ENCODE measurements around the gene USF2. TPM values are rescaled to one million over a fixed set of nuclear protein-coding genes. Genes with fewer than 3 reads are reported as not detected.

Gene USF2
- total and polyA plus RNA-seq, 10 of the 15 experiments (the other 5 are each of a cell fraction or from before 2014, with no cell fraction given), result 0.56 to 157 (median 65.5) TPM

GRCh38 chr19:35290381-35291127 is 21.8 kb downstream of the USF2 start (continued):
- no peak for TF ChIP-seq NR2C1 (IDR thresholded peaks at IDR 0.05)
- no peak for TF ChIP-seq ATF3 (IDR thresholded peaks at IDR 0.05; ENCODE audit: borderline replicate concordance, extremely low read depth, low read depth, low read length)
- TF ChIP-seq, protein P1, sequence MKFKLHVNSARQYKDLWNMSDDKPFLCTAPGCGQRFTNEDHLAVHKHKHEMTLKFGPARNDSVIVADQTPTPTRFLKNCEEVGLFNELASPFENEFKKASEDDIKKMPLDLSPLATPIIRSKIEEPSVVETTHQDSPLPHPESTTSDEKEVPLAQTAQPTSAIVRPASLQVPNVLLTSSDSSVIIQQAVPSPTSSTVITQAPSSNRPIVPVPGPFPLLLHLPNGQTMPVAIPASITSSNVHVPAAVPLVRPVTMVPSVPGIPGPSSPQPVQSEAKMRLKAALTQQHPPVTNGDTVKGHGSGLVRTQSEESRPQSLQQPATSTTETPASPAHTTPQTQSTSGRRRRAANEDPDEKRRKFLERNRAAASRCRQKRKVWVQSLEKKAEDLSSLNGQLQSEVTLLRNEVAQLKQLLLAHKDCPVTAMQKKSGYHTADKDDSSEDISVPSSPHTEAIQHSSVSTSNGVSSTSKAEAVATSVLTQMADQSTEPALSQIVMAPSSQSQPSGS (IDR thresholded peaks at IDR 0.05; ENCODE audit: low read length), result no peak
- no peak for TF ChIP-seq YBX1 (IDR thresholded peaks at IDR 0.05)
- TF ChIP-seq SUPT20H (IDR thresholded peaks at IDR 0.05; ENCODE audit: borderline replicate concordance, control insufficient read depth, low read depth, low read length), result no peak

DNA sequence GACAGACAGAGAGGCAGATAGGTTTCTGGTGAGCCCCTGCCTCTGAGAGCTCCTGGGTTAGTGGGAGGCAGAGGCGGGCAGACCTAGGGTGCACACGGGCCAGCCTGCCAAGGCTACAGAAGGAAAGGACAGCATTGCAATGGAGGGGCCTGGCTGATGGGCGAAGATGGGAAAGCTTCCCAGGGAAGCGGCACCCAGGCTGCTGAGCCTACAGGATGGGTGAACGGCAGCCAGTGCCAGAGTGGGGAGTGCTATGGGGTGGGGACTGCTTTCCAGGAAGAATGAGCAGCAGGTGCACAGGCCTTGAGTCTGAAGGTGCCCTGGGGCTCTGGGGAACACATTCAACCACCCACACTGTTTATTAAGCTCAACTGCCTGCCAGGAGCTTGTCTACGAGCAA is 22.5 kb downstream of the USF2 start:
- RAD21 ChIA-PET (ENCODE audit: unreplicated experiment), result no interaction called here
- in situ Hi-C loops (cut with MboI), result no loop called here
- FAIRE-seq, result no peak
- no peak overlapping the region for H3K27ac ChIP-seq (ENCODE audit: control insufficient read depth, insufficient read depth)
- H3K9ac ChIP-seq (ENCODE audit: control insufficient read depth, insufficient read depth, low read length), result no peak overlapping the region
- no peaks in the 10 kb centered on the region for H3K36me3 ChIP-seq (ENCODE audit: control insufficient read depth in 2 of 2, insufficient read depth in 2 of 2, low read length in 1 of 2)
- no peak for ATAC-seq
- H3K4me2 ChIP-seq (ENCODE audit: control insufficient read depth, insufficient read depth), result no peak overlapping the region
- peaks cover 8% of the 10 kb centered on the region for H3K4me1 ChIP-seq (ENCODE audit: control insufficient read depth, insufficient read depth, low read length)
- SMC1A ChIA-PET (ENCODE audit: uncharacterized antibody, unreplicated experiment), result no interaction called here
- 27% methylated on average over 6 of the region's 6 CpGs for WGBS (ENCODE audit: insufficient coverage, insufficient replicate concordance, low lambda C conversion rate, missing lambda C conversion rate)
- CTCF ChIA-PET, result interaction anchor here (0.6 kb wide), 1 partner anchor 10 kb away, joined by 4 read pairs; no protein-coding TSS in a partner anchor
- no peak overlapping the region for H2AFZ ChIP-seq (ENCODE audit: control insufficient read depth, low read depth, low read length)
- POLR2A ChIA-PET, result no interaction called here
- intact Hi-C loops (cut with micrococcal nuclease; ENCODE audit: unreplicated experiment), result no loop called here
- BruUV-seq (replicated peaks), result no TSS peak
- no peaks in the 10 kb centered on the region for H3K9me3 ChIP-seq (replicated peaks; ENCODE audit: control insufficient read depth, insufficient read depth, low read length)
- H3K79me2 ChIP-seq (ENCODE audit: control insufficient read depth, insufficient read depth, low read length), result no peaks in the 10 kb centered on the region
- H3K27me3 ChIP-seq (replicated peaks in 1 of 2; ENCODE audit: control insufficient read depth in 2 of 2, insufficient read depth in 2 of 2, low read length in 1 of 2), result no peaks in the 10 kb centered on the region; a peak in 1 of 4 replicates
- H3K4me3 ChIP-seq, result no peak overlapping the region
- no peaks in the 10 kb centered on the region for H4K20me1 ChIP-seq (ENCODE audit: control insufficient read depth, insufficient read depth)
- no peak for DNase-seq (ENCODE audit: low read depth, low spot score)
- TF ChIP-seq MAX (IDR thresholded peaks at IDR 0.05; ENCODE audit: low read depth, low read length) (no peak), ZNF207 (IDR thresholded peaks at IDR 0.05; ENCODE audit: borderline replicate concordance) (no peak), JUNB (IDR thresholded peaks at IDR 0.05) (no peak), KLF5 (IDR thresholded peaks at IDR 0.05; ENCODE audit: partially characterized antibody) (no peak), CHD2 (IDR thresholded peaks at IDR 0.05; ENCODE audit: borderline replicate concordance, low read depth, low read length) (no peak), E2F4 (IDR thresholded peaks at IDR 0.05; ENCODE audit: low read depth, low read length) (no peak), POLR2A (IDR thresholded peaks at IDR 0.05; ENCODE audit: low read depth, low read length) (no peak), MTA3 (IDR thresholded peaks at IDR 0.05; ENCODE audit: borderline replicate concordance, low read length) (no peak), TBL1XR1 (IDR thresholded peaks at IDR 0.05; ENCODE audit: low read depth, low read length) (no peak), IKZF2 (IDR thresholded peaks at IDR 0.05) (no peak), MYB (IDR thresholded peaks at IDR 0.05; ENCODE audit: borderline replicate concordance, low read depth, low read length) (no peak), ATF7 (IDR thresholded peaks at IDR 0.05; ENCODE audit: low read depth) (no peak)
- TF ChIP-seq, protein P2, sequence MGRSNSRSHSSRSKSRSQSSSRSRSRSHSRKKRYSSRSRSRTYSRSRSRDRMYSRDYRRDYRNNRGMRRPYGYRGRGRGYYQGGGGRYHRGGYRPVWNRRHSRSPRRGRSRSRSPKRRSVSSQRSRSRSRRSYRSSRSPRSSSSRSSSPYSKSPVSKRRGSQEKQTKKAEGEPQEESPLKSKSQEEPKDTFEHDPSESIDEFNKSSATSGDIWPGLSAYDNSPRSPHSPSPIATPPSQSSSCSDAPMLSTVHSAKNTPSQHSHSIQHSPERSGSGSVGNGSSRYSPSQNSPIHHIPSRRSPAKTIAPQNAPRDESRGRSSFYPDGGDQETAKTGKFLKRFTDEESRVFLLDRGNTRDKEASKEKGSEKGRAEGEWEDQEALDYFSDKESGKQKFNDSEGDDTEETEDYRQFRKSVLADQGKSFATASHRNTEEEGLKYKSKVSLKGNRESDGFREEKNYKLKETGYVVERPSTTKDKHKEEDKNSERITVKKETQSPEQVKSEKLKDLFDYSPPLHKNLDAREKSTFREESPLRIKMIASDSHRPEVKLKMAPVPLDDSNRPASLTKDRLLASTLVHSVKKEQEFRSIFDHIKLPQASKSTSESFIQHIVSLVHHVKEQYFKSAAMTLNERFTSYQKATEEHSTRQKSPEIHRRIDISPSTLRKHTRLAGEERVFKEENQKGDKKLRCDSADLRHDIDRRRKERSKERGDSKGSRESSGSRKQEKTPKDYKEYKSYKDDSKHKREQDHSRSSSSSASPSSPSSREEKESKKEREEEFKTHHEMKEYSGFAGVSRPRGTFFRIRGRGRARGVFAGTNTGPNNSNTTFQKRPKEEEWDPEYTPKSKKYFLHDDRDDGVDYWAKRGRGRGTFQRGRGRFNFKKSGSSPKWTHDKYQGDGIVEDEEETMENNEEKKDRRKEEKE (IDR thresholded peaks at IDR 0.05), result no peak
